ENCODE results near the gene ACVR1B. TPM values are rescaled to one million over a fixed set of nuclear protein-coding genes. Genes with fewer than 3 reads are reported as not detected.

Gene ACVR1B
- total RNA-seq, 2 experiments from 2014 or later: 8.7 to 9.1 TPM

- peak overlapping the region; percentile 77 for H3K4me3 Mint-ChIP-seq
- peaks cover 41% of the 10 kb centered on the region for H3K4me1 Mint-ChIP-seq (ENCODE audit: low read depth)
- DNase-seq: peak; percentile 23
- no peak overlapping the region for H3K27ac Mint-ChIP-seq
- H3K36me3 Mint-ChIP-seq (ENCODE audit: low read depth): peaks cover 2% of the 10 kb centered on the region
- H3K27me3 Mint-ChIP-seq (ENCODE audit: low read depth): peaks cover 4% of the 10 kb centered on the region
- CTCF ChIA-PET: interaction anchor here (1.3 kb wide), 1 partner anchor 18 kb away, joined by 3 read pairs; no protein-coding TSS in a partner anchor
- H3K9me3 Mint-ChIP-seq: no peaks in the 10 kb centered on the region
- intact Hi-C loops (cut with micrococcal nuclease): loop anchor here (1.0 to 2.0 kb wide), 3 partner anchors 19 to 73 kb away; no protein-coding TSS in a partner anchor
Measured at GRCh38 chr12:51951843-51952722, 584 bp downstream of the ACVR1B start.

DNA sequence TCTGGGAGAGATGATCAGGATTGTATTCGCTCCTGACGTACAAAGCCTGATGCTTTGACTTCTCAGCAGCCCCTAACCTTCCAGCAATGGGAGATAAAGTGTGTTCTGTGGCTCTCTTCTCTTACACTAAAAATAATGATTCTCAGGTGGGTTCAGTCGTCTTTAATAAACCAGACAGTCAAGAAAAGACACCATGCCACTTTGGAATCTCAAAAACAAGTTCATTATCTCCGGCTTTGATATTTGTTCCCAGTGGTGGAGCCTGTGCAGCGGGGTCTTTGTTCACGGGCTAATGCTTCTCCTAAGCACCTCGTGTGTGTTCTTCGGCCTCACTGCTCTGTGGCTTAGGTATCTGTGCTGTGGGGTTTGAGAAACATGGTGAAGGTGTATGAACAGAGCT, 1.6 kb downstream of the ACVR1B start:
- CTCF ChIA-PET: interaction anchor here (0.8 kb wide), 1 partner anchor 28 kb away, joined by 3 read pairs; no protein-coding TSS in a partner anchor
- DNase-seq: no peak
- Mint-ChIP-seq H3K36me3 (ENCODE audit: low read depth) (peaks cover 2% of the 10 kb centered on the region), H3K27me3 (ENCODE audit: low read depth) (peaks cover 4% of the 10 kb centered on the region), H3K9me3 (no peaks in the 10 kb centered on the region), H3K4me1 (ENCODE audit: low read depth) (peaks cover 41% of the 10 kb centered on the region), H3K4me3 (peak overlapping the region; percentile 77), H3K27ac (no peak overlapping the region)
- intact Hi-C loops (cut with micrococcal nuclease): loop anchor here (2.0 kb wide), 1 partner anchor 30 kb away; no protein-coding TSS in a partner anchor

DNA sequence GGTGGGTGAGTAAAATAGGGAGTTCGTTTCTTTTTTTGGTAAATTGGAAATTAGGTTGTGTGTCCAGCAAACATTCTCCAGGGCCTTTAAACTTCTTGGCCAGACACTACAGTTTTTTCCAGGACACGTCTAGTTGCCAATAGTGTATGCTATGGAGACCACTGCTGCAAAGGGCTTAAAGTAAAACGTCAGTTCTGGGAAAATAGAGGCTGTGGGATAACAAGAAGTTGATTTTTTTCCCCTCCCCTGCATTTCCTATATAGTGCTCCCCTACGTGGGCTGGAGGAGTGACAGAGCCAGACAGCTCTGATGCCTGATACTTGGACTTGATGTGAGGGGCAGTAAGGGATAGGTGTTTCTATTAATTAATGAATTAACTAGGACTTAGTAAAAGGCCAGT, 2.4 kb downstream of the ACVR1B start:
- Mint-ChIP-seq H3K4me1 (ENCODE audit: low read depth) (peaks cover 41% of the 10 kb centered on the region), H3K4me3 (peak overlapping the region; percentile 2), H3K27ac (no peak overlapping the region), H3K36me3 (ENCODE audit: low read depth) (peaks cover 2% of the 10 kb centered on the region), H3K9me3 (no peaks in the 10 kb centered on the region), H3K27me3 (ENCODE audit: low read depth) (peaks cover 4% of the 10 kb centered on the region)
- CTCF ChIA-PET: interaction anchor here (0.7 to 1.1 kb wide), 3 partner anchors 12 to 27 kb away, joined by 3 read pairs; no protein-coding TSS in a partner anchor
- intact Hi-C loops (cut with micrococcal nuclease): loop anchor here (2.0 kb wide), 1 partner anchor 31 kb away; no protein-coding TSS in a partner anchor
- DNase-seq: no peak

DNA sequence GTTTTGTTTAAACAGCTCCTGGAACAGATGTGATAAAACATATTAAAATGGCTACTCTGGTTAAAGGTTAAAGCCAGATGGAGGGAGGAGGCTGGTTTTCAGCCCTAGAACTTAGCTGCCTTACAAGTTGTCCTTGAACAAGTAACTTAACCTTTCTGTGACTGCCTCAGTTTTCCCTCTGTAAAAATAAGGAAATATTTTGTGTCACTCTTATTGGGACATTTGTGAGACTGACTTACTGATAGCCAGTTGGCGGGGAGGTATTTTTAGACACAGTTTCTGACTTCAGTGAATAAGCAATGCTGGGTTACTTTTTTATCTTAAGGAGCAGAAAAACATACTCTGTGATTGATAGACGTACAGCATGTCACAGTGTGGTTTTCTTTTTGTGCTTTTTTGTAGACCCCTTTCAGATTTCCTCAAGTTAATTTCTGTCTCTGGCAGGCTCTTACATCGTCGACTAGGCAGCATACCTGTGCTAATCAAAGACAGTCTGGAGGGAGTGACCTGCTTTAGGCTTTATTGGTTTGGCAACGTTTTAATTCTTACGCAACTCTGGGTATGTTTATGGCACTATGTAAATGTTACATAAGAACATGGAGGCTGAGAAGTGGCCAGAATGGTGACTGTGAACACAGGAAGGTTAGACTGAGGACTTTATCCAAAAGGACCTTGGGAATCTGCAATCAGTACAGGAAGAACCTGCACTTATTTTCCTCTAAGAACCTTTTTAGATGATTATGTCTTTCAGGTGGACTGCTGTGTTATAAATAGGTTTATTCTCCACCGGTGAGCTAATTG, 3.3 kb downstream of the ACVR1B start:
- intact Hi-C loops (cut with micrococcal nuclease): no loop called here
- DNase-seq: no peak
- Mint-ChIP-seq H3K4me3 (no peak overlapping the region), H3K27me3 (ENCODE audit: low read depth) (peaks cover 4% of the 10 kb centered on the region), H3K27ac (no peak overlapping the region), H3K4me1 (ENCODE audit: low read depth) (peaks cover 42% of the 10 kb centered on the region), H3K36me3 (ENCODE audit: low read depth) (peaks cover 2% of the 10 kb centered on the region), H3K9me3 (no peaks in the 10 kb centered on the region)
- CTCF ChIA-PET: interaction anchor here (0.7 to 2.1 kb wide), 6 partner anchors 11 to 49 kb away, joined by 3 to 5 read pairs (median 3); no protein-coding TSS in a partner anchor

GRCh38 chr12:51955702-51956101, 4.2 kb downstream of the ACVR1B start:
- CTCF ChIA-PET: interaction anchor here (1.0 to 2.1 kb wide), 4 partner anchors 16 to 48 kb away, joined by 3 to 8 read pairs (median 4); no protein-coding TSS in a partner anchor
- Mint-ChIP-seq H3K27ac (no peak overlapping the region), H3K4me3 (no peak overlapping the region), H3K4me1 (ENCODE audit: low read depth) (peaks cover 45% of the 10 kb centered on the region), H3K9me3 (no peaks in the 10 kb centered on the region), H3K36me3 (ENCODE audit: low read depth) (peaks cover 2% of the 10 kb centered on the region), H3K27me3 (ENCODE audit: low read depth) (no peaks in the 10 kb centered on the region)
- no peak for DNase-seq
- intact Hi-C loops (cut with micrococcal nuclease): no loop called here

- CTCF ChIA-PET: no interaction called here
- intact Hi-C loops (cut with micrococcal nuclease): no loop called here
Measured at GRCh38 chr12:51958542-51958941, 7.0 kb downstream of the ACVR1B start.

GRCh38 chr12:51959211-51959610, 7.7 kb downstream of the ACVR1B start:
- CTCF ChIA-PET: no interaction called here
- Mint-ChIP-seq H3K4me1 (ENCODE audit: low read depth) (peaks cover 43% of the 10 kb centered on the region), H3K9me3 (no peaks in the 10 kb centered on the region), H3K27me3 (ENCODE audit: low read depth) (no peaks in the 10 kb centered on the region), H3K4me3 (no peak overlapping the region), H3K27ac (no peak overlapping the region), H3K36me3 (ENCODE audit: low read depth) (peaks cover 11% of the 10 kb centered on the region)
- intact Hi-C loops (cut with micrococcal nuclease): no loop called here
- no peak for DNase-seq

More at GRCh38 chr12:51958542-51958941, 7.0 kb downstream of the ACVR1B start:
- peaks cover 10% of the 10 kb centered on the region for H3K36me3 Mint-ChIP-seq (ENCODE audit: low read depth)
- H3K27me3 Mint-ChIP-seq (ENCODE audit: low read depth): no peaks in the 10 kb centered on the region
- peaks cover 50% of the 10 kb centered on the region for H3K4me1 Mint-ChIP-seq (ENCODE audit: low read depth)
- no peak for DNase-seq
- no peak overlapping the region for H3K4me3 Mint-ChIP-seq
- no peak overlapping the region for H3K27ac Mint-ChIP-seq
- H3K9me3 Mint-ChIP-seq: no peaks in the 10 kb centered on the region

- DNase-seq: no peak
- Mint-ChIP-seq H3K4me3 (no peak overlapping the region), H3K4me1 (ENCODE audit: low read depth) (peaks cover 40% of the 10 kb centered on the region), H3K36me3 (ENCODE audit: low read depth) (peaks cover 11% of the 10 kb centered on the region), H3K9me3 (no peaks in the 10 kb centered on the region), H3K27ac (no peak overlapping the region), H3K27me3 (ENCODE audit: low read depth) (no peaks in the 10 kb centered on the region)
- CTCF ChIA-PET: no interaction called here
- intact Hi-C loops (cut with micrococcal nuclease): no loop called here
Measured at GRCh38 chr12:51959921-51960320, 8.4 kb downstream of the ACVR1B start.

- CTCF ChIA-PET: interaction anchor here (1.1 to 2.6 kb wide), 3 partner anchors 10 to 65 kb away, joined by 3 to 21 read pairs (median 7); no protein-coding TSS in a partner anchor
- peaks cover 35% of the 10 kb centered on the region for H3K4me1 Mint-ChIP-seq (ENCODE audit: low read depth)
Measured at GRCh38 chr12:51960488-51960887, 9.0 kb downstream of the ACVR1B start.

DNA sequence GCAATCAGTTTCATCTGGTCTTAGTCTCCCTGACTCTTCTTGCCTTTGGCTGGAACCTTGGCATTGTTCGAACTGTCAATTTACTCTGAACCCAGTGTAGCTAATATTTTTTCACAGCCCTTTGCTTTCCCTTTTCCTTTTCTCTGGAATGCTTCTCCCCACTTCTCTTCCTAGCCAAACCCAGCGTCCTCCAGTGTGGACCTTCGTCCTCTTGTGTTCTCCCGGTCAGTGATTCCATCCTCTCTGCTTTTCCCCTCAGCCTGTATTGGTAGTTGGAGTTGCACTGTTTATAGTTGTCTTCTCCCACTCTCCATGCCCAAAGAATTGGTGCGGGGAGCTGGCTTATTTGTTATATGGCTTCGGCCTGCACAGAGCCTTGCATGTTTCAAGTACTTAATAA, 9.4 kb downstream of the ACVR1B start:
- H3K36me3 Mint-ChIP-seq (ENCODE audit: low read depth): peaks cover 10% of the 10 kb centered on the region
- H3K9me3 Mint-ChIP-seq: no peaks in the 10 kb centered on the region
- H3K27ac Mint-ChIP-seq: no peak overlapping the region
- H3K4me3 Mint-ChIP-seq: no peak overlapping the region
- CTCF ChIA-PET: interaction anchor here (1.1 to 2.6 kb wide), 3 partner anchors 10 to 64 kb away, joined by 3 to 21 read pairs (median 7); no protein-coding TSS in a partner anchor
- intact Hi-C loops (cut with micrococcal nuclease): no loop called here
- no peak for DNase-seq
- peaks cover 31% of the 10 kb centered on the region for H3K4me1 Mint-ChIP-seq (ENCODE audit: low read depth)
- H3K27me3 Mint-ChIP-seq (ENCODE audit: low read depth): no peaks in the 10 kb centered on the region

More at GRCh38 chr12:51960488-51960887, 9.0 kb downstream of the ACVR1B start:
- intact Hi-C loops (cut with micrococcal nuclease): no loop called here
- Mint-ChIP-seq H3K27ac (no peak overlapping the region), H3K36me3 (ENCODE audit: low read depth) (peaks cover 11% of the 10 kb centered on the region), H3K4me3 (no peak overlapping the region), H3K27me3 (ENCODE audit: low read depth) (no peaks in the 10 kb centered on the region), H3K9me3 (no peaks in the 10 kb centered on the region)
- no peak for DNase-seq

GRCh38 chr12:51961834-51962233, 10.3 kb downstream of the ACVR1B start:
- H3K27me3 Mint-ChIP-seq (ENCODE audit: low read depth): no peaks in the 10 kb centered on the region
- intact Hi-C loops (cut with micrococcal nuclease): loop anchor here (1.0 kb wide), 1 partner anchor 9 kb away; no protein-coding TSS in a partner anchor
- DNase-seq: peak; percentile 12
- CTCF ChIA-PET: interaction anchor here (0.8 to 2.6 kb wide), 7 partner anchors 9 to 127 kb away, joined by 3 to 21 read pairs (median 6); no protein-coding TSS in a partner anchor
- no peak overlapping the region for H3K4me3 Mint-ChIP-seq
- peaks cover 9% of the 10 kb centered on the region for H3K36me3 Mint-ChIP-seq (ENCODE audit: low read depth)
- peaks cover 28% of the 10 kb centered on the region for H3K4me1 Mint-ChIP-seq (ENCODE audit: low read depth)
- H3K9me3 Mint-ChIP-seq: no peaks in the 10 kb centered on the region
- H3K27ac Mint-ChIP-seq: no peak overlapping the region
